Measurements from ENCODE around the gene TTR.

Gene TTR

DNA sequence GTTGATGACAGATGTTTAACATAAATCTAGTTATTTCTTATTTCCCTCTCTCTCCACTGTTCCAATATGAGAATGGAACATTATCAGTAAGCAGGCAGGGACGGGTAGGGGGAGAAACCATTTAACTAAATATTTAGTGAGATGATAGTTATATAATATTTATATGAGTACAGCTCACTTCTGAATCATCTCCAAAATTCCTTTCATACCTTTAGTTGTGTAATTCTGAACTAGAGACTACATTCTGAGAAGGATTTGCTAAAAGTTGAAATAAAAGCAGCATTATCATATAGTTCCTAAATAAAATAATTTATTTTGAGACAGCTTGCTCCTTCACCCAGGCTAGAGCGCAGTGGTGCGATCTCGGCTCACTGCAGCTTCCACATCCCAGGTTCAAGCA lies 51.3 kb downstream of the TTR start:
- TF ChIP-seq ZFX (IDR thresholded peaks at IDR 0.05; ENCODE audit: borderline replicate concordance) = no peak
- TF ChIP-seq, protein P1, sequence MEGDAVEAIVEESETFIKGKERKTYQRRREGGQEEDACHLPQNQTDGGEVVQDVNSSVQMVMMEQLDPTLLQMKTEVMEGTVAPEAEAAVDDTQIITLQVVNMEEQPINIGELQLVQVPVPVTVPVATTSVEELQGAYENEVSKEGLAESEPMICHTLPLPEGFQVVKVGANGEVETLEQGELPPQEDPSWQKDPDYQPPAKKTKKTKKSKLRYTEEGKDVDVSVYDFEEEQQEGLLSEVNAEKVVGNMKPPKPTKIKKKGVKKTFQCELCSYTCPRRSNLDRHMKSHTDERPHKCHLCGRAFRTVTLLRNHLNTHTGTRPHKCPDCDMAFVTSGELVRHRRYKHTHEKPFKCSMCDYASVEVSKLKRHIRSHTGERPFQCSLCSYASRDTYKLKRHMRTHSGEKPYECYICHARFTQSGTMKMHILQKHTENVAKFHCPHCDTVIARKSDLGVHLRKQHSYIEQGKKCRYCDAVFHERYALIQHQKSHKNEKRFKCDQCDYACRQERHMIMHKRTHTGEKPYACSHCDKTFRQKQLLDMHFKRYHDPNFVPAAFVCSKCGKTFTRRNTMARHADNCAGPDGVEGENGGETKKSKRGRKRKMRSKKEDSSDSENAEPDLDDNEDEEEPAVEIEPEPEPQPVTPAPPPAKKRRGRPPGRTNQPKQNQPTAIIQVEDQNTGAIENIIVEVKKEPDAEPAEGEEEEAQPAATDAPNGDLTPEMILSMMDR (IDR thresholded peaks at IDR 0.05) = no peak
- no peak overlapping the region for H3K27ac ChIP-seq

DNA sequence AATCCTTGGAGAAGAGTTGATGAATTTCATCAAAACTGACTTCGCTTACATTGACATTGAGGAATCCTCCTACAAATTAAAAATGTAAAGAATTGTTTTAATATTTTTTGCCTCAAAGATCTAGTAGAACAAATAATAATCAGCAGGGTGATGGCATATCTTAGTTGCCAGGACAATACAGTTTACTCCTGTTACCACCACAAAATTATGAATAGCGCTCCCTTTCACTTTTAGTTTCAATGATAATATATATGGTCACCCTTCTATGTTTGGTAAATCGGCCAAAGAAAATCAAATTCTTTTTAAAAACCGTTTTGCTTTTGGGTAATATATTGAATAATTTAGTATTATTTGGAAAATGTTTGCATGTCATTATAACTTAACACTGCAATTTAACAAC lies 53.7 kb downstream of the TTR start:
- no peak overlapping the region for H3K27ac ChIP-seq
- no peak for TF ChIP-seq ZFX (IDR thresholded peaks at IDR 0.05; ENCODE audit: borderline replicate concordance)
- TF ChIP-seq, protein P1 (IDR thresholded peaks at IDR 0.05) = no peak

DNA sequence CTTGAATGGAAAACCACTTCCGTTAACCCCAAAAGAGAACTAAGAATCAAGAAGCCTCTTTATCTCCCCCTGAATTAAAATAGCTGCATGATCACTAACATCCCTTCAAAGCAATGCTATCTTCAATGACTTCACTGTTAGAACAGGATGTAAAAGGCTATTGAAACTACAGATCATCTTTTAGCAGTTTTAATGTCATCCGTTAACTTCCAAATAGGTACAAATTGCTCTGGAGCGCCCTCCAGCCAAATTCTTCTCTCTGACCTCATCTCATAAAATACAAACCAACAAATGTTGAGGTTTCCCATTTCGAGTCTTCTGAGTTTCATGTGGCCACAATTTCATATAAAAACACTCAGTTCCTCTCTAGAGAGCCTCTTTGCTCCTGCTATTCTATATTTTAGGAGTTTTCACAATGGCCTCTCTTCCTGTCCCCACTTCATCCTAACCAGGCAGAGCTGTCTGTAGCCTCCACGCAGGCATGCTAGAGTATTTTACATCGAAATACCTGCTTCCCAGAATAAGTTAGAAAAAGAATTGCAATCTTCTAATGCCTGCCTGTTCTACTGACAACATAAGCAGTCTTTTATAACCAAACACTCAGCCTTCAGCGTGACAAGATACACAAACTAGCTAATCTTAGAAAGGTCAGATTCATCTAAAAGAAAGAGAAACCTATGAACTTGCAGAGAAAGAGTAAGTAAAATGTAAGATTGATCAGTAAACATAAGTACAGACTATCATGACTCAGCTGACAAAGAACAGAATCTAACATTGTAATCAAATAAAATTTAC lies 54.9 kb downstream of the TTR start:
- TF ChIP-seq, protein P1 (IDR thresholded peaks at IDR 0.05) = no peak
- no peak for TF ChIP-seq ZFX (IDR thresholded peaks at IDR 0.05; ENCODE audit: borderline replicate concordance)
- H3K27ac ChIP-seq = no peak overlapping the region

DNA sequence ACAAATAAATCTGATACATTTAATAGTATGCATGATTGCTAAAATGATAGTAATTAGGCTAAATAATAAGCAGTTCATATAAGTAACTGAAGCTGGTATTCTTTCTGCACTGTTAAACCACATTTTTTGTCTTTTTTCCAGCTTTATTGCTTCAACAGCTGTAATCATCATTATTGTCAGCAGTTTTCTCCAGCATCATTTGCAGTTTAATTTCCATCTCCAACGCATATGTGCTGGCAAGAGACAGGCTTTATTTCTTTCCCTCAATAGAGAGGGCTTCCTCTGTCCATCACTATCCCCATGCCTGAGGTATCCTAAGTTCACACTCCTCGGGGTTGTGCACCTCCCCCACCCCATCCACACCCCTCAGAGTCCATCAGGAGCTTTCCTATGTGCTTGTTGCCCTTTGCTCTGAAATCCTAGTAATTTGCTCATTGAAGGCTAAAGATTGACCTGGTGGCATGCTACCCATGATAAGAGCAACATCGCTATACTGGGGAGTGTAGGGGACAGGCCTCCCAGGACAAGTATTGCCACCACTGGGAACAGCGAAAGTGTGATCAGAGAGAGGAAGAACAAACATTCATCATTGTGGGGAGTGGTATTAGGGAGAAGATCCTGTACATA lies 55.6 kb downstream of the TTR start:
- H3K27ac ChIP-seq = no peak overlapping the region
- TF ChIP-seq, protein P1 (IDR thresholded peaks at IDR 0.05) = no peak
- no peak for TF ChIP-seq ZFX (IDR thresholded peaks at IDR 0.05; ENCODE audit: borderline replicate concordance)
